ENCODE results near the gene DBP.
A peak's percentile ranks its signal among the peaks of the same experiment; 100 is the strongest.

The DBP gene

DNA sequence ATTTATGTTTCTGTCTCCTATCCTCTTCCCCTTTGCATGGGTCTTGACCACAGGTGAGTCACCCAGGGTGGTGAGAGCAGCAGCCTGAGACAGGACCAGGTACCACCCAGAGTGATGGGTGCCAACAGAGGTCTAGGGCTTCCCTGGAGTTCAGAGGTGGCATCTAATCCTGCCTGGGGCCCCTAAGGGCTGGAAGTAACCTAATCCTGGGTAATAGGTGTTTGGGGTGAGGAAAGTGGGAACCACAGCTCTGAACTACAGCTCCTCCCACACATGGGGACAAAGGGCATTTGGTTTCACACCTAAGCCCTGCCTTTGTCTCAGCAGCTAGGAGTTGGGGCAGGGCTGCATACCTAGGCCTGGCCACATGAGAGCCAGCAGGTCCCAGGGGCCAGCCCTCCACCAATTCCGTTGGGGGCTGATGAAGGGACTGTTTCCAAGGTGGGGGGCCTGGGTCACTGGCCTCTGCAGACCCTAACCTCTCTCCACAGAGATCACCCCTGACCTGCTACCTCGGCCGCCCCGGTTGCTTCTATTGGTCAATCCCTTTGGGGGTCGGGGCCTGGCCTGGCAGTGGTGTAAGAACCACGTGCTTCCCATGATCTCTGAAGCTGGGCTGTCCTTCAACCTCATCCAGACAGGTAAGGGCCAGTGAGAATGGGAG is 9.8 kb downstream of the DBP start:
- DNase-seq, result no peak

DNA sequence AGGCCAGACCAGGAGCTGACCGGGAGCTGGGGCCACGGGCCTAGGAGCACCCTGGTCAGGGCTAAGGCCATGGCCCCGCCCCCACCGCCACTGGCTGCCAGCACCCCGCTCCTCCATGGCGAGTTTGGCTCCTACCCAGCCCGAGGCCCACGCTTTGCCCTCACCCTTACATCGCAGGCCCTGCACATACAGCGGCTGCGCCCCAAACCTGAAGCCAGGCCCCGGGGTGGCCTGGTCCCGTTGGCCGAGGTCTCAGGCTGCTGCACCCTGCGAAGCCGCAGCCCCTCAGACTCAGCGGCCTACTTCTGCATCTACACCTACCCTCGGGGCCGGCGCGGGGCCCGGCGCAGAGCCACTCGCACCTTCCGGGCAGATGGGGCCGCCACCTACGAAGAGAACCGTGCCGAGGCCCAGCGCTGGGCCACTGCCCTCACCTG is 11.3 kb downstream of the DBP start:
- DNase-seq, result no peak

DNA sequence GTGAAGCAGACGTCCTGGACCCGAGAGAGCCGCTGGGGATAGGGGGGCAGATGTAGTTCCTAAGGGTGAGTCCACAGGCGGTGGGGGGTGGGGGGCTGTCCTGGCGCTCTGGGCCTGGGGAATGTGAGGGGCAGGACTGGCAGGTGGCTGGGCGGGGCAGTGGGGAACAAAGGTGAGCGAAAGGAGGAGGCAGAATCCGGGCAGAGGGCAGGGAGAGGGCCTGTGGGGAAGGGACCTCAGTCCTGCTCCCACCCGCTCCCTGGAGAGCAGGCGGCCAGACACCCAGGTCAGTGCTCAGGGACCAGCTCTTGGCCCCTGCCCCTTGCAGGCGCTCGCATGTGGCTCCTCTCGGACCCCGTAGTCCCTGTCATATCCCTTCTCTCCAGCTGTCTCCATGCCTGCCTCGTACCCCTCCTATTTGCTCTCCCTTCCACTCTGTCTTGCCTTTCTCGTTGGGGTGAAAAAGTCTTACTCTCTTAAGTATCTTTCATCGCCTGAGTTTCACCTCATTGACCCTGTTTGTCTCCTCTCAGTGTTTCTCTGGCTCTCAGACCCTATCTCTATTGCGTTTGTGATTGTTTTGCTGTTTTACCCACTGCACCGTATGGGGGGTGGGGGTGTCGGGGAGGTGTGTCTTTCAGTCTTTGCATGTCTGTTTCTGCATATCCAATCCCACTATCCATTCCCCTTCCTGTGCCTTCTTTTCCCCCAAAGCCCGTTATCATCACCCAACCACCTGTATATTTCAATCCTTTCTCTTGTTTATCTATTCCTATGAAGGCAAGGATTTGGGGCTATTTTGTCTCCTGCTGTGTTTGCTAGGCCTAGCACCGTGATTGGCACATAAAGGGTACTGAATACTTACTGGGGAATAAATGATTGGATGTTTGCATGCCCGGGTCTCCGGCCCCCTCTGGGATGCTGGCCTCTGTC is 12.1 kb downstream of the DBP start:
- DNase-seq, result no peak

DNA sequence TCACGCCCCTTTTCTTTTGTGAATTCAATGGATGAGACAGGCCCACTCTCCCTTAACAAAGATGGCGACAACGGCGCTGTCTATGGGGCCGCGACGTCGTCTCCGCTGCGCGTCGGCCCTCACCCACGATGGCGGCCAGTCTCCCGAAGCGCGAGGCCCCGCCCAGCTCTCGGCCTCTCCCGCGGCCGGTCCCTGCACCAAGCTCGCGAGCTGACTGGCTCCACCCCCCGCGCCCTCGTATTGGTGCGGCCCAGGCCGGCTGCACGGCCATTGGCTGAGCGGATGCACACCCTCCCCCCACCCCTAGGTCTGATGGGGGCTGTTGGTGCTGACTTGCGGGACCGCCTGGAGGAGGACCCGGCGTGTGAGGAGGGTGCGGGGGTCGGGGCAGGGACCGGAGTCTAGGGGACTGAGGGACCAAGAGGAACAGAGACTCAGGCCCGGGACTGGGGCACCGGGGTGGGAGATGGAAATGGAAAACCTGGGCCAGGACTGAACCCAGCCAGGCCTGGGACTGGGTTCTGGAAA is 13.0 kb downstream of the DBP start:
- DNase-seq, result peak; percentile 72 to 91

DNA sequence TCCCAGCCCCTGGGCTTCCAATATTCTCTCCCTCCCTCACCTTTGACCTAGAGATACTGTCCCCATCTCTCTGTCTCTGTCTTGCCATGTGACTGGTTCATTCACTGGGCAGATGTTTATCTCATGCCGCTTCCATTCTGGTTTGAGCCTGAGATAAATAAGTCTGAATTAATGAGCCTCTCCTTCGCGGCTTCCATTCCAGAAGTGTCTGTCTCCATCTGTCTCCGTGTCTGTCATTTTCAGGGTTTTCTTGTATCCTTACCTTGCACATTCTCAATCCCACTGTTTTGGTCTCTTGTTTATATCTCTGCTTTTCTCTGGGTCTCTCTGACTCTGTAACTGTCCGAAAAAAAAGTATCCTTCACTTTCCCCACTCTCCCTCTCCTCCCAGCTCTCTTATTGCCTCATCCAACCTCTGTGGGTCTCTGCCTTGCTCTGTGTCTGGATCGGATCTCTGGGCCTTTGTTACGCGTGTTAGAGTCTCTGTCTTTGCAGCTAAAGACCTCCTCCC is 13.6 kb downstream of the DBP start:
- no peak for DNase-seq

DNA sequence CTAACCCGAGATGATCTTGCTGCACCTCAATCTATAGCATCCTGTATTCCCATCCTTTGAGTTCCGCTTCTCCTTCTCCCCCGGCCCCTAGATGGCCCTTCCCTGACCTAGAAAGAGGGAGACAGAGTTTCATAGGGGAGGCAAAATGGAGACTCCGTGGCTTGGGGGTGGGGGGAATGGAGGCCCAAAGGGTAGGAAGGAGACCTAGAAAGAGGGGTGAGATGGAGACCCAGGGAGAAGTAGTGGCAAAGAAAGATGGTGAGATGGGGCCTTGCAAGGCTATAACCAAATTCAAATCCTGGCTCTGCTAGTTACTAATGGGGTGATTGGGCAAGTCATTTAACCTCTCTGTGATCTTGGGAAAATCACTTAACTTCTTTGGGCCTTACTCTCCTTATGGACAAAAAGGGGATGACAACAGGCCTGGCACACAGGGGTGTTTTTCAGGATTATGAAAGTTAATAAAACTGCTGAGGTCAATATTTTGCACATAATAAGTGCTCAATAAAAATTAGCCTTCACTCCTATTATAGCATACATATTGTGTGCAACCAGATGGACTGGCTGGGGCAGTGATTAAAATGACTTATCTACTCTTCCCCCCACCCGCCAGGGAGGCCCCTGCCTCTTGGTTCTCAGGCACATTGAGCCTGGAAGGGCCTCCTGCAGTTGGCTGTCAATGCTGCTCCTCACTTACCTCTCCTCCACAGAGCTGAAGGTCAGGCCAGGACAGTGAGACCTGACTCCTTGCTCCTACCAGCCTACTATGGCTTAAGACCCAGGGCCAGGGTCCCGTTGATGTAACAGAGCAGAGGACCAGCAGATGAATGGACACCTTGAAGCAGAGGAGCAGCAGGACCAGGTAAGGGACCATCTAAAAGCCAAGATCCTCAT is 17.2 kb downstream of the DBP start:
- no peak for DNase-seq

- DNase-seq, result peak; percentile 94 to 100
Observed at GRCh38 chr19:48618916-48619691, 18.1 kb downstream of the DBP start, which contains the start of the genes RPL18 and SPHK2. Gene RPL18, minus strand, starts transcription at chr19:48619178. Its CDS starts 35 bp downstream, at chr19:48619143. Gene SPHK2, plus strand, starts transcription at chr19:48619506. Its CDS starts 1,009 bp downstream, at chr19:48620515.

DNA sequence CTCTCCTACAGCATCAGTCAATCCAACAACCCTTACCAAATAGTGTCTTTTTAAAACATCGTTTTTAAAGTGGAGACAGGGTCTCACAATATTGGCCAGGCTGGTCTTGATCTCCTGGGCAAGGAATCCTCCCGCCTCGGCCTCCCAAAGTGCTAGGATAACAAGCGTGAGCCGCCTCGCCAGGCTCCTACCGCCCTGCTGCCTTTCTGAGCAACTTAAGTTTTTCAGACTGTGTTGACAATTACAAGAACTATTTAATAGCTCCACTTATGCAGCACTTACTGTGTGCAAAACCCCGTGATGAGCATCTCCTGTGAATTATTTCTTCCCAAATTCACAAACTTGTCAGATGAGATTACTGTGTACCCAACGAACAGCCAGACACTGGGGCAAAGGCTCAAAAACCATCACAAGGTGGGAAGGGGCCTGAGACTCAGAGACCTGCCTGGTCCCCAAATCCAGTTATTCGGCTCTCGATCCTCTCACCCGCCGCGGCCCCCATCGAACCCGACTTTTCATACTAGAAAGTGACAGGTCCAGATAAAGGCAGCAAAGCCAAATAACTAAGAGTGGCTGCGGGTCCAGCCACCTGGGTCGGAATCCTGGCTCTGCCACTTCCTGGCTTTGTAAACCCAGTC is 18.8 kb downstream of the DBP start:
- DNase-seq, result no peak

GRCh38 chr19:48617146-48617937 is 19.8 kb downstream of the DBP start:
- no peak for DNase-seq

- DNase-seq, result no peak
Observed at GRCh38 chr19:48616491-48617056, 20.6 kb downstream of the DBP start.

GRCh38 chr19:48616041-48616436 is 21.1 kb downstream of the DBP start:
- no peak for DNase-seq

DNA sequence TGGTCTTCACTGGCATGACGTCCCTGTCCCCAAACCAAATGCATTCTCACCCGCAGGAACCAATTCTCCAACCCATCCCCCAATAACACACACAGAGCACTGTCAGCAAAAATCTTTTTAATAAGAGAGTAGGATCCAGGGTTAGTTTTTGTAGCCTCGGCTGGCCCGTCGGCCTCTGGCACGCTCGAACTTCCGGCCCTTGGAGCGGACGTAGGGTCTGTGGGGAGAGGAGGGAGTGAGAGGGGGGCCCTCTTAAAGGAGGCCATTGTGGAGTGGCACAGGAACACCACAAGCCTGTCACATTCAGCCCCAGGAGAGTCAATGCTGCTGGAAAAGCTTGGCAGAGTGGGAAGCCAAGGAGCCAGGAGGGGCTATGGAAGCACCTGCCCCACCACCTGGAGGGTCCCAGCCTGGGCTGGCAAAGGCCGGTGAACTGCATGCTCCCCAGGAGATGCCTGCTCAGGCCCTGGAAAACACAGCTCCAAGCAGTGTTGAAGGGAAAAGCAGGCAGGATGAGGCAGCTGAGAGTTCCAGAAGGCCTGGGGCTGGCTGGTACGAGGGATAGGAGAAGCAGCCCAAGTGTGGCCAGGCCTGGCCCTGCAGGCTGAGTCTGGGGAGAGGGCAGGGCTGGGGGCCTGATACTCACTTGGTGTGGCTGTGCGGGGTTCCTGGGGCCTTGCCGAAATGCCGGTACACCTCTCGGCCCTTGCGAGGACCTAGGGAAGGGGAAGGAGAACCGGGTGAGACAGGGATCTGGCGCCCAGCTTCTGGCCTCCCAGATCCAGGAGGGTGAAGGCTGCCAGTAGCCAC is 21.7 kb downstream of the DBP start:
- DNase-seq, result no peak

DNA sequence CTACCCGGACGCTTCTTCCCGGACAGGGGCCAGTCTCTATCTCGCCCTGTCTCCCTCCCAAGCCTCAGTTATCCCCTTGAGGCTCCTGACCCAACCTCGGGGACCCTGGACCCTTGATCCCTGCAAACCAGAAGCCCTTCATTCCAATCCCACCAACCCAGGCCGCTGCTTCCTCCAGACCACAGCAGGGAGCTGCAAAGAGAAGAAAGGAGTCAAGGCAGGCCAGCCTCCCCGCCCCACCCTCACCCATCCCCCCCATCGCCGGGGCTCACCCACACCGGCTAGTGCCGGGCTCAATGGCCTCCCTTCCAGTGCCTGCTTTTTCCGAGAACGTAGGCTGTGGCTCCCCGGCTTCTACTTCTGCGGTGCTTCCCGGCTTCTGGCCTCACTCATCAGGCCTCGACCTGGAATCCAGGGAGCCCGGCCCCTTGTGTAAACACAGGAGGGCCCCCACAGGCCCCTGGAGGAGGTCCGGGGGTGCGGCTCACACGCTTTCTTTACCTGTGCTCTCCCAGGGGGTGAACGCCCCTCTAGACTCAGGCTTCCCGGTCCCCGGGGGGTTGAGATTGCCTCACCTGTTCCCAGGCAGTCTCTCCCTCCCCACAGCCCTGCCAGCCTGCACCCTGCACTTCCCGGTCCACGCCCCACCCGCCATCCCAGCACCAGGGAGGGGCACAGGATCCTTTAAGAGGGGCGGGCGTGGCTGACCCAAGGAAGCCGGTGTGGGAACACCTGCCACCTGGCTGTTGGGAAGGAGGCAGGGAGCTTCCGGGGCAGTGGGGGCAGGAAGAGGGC is 22.5 kb downstream of the DBP start, which contains the start of gene FAM83E:
TSS of gene FAM83E (minus strand) at position 641 of the 795 bp plus-strand sequence. CDS start 1,704 bp downstream, outside the sequence.
- no peak for DNase-seq

GRCh38 chr19:48613852-48614435 is 23.2 kb downstream of the DBP start:
- DNase-seq, result no peak

DNA sequence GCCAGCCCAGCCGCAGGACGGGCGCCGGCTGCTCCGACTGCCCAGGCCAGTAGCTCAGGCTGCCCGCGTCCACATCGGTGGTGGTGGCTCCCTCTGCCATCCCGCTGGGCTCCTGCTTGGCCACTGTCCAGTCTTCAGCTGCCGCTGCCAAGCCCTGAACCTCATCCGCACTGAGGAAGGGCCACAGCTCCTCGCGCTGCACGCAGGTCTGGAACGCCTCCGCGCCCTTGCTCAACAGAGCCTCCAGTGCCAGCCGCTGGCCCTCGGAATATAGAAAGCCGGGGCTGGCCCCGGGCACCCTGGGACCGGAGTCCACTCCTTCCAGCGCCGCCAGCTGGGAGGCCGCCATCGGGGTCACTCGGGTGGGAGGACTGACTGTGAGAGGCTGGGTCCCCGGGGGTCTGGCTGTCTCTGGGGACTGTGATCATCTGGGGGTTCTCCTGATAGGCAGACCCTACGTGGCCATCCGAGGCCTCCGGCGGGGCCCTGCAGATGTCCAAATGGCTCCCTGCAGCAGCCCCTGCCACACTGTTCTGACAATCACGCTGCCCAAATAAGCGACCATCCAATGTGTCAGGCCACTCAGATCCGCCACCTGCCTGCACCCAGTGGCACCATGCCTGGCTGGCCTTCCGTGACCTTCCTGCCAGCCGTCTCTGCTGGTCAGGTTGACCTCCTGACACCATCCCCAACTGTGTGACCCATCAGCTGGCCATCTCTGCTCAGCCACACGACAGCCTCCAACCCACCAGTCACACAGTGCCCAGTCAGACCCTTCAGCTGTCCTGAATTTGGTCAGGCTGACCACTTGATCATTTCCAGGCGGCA is 23.9 kb downstream of the DBP start:
- no peak for DNase-seq

- DNase-seq, result no peak
Observed at GRCh38 chr19:48611872-48612271, 25.3 kb downstream of the DBP start.
